Measurements from ENCODE around the gene COG5. TPM values are rescaled to one million over a fixed set of nuclear protein-coding genes. Genes with fewer than 3 reads are reported as not detected.
"Not testable (repeated sequence)": the region's sequence is repeated elsewhere in the genome, so short reads cannot be mapped to it uniquely, and the experiment has no call there.

Gene COG5
- total and polyA plus RNA-seq, 2 of the 8 experiments (the other 6 are each of a cell fraction or from before 2014, with no cell fraction given): 10.5 to 28.1 TPM

DNA sequence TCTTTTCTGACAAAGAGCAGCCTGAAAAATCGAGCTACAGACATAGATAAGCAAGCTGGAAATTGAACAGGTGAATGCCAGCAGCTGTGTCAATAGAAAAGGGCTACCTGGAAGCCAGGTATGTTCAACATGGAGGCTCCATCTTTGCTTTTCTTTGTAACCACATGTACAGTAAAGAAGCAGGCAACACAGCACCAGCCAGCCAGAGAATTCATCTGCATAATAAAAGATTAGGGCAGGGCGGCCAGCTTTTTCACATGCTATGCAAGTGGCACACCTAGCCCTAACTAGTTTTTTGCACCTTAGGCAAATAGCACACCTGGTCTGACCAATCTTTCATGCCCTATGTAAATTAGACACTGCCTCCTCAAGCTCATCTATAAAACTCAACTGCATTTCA is 25.7 kb downstream of the COG5 start:
- no peak for FAIRE-seq
- H3K27me3 ChIP-seq (replicated peaks in 1 of 4; ENCODE audit: control insufficient read depth in 3 of 4, extremely low read depth in 1 of 4, insufficient read depth in 3 of 4, low read length in 3 of 4): no peaks in the 10 kb centered on the region

GRCh38 chr7:107537228-107537627 is 26.5 kb downstream of the COG5 start:
- H4K20me1 ChIP-seq (replicated peaks in 1 of 2; ENCODE audit: control insufficient read depth in 1 of 2, insufficient read depth in 2 of 2, low read length in 2 of 2); POLR2A ChIA-PET (ENCODE audit: partially characterized antibody); H3K79me2 ChIP-seq (ENCODE audit: control insufficient read depth in 1 of 2, insufficient read depth in 2 of 2, low read length in 2 of 2); H2BK5ac ChIP-seq (ENCODE audit: low read depth, low read length); H3K4ac ChIP-seq (replicated peaks; ENCODE audit: insufficient read length, low read depth, low read length); FAIRE-seq; H4K5ac ChIP-seq (ENCODE audit: insufficient read length, low read depth, low read length); H3K18ac ChIP-seq (ENCODE audit: extremely low read depth, low read length); H3K36me3 ChIP-seq (ENCODE audit: control insufficient read depth in 2 of 4, insufficient read depth in 4 of 4, low read length in 3 of 4); H3K4me3 ChIP-seq (ENCODE audit: extremely low read depth in 1 of 4, insufficient read depth in 2 of 4, low read depth in 3 of 4, low read length in 4 of 4); H3K4me1 ChIP-seq (replicated peaks in 1 of 4; ENCODE audit: control insufficient read depth in 3 of 4, insufficient read depth in 4 of 4, low read length in 3 of 4); H3K9ac ChIP-seq (replicated peaks in 1 of 4; ENCODE audit: extremely low read depth in 1 of 4, low read depth in 3 of 4, low read length in 3 of 4); H2AK5ac ChIP-seq (ENCODE audit: low read depth, low read length); H2BK20ac ChIP-seq (ENCODE audit: low read length); DNase-seq (ENCODE audit: low read depth in 1 of 2, low spot score in 2 of 2); CTCF ChIA-PET (ENCODE audit: partially characterized antibody); H4K91ac ChIP-seq (replicated peaks; ENCODE audit: insufficient read length, low read length); H3K27ac ChIP-seq (ENCODE audit: low read depth, low read length); H2BK120ac ChIP-seq (replicated peaks; ENCODE audit: low read depth, low read length); H2AFZ ChIP-seq (ENCODE audit: low read length); H4K8ac ChIP-seq (ENCODE audit: extremely low read depth, insufficient read depth, low read length); H3K23ac ChIP-seq (ENCODE audit: insufficient read length); H3K27me3 ChIP-seq (replicated peaks in 1 of 4; ENCODE audit: control insufficient read depth in 3 of 4, extremely low read depth in 1 of 4, insufficient read depth in 3 of 4, low read length in 3 of 4); H3K23me2 ChIP-seq (ENCODE audit: low read depth, low read length); H2BK12ac ChIP-seq (ENCODE audit: low read depth, low read length); H3K56ac ChIP-seq (replicated peaks; ENCODE audit: insufficient read length, low read depth, low read length); H3K14ac ChIP-seq (ENCODE audit: insufficient read length); H3K4me2 ChIP-seq (ENCODE audit: insufficient read depth in 1 of 2, low read depth in 2 of 2, low read length in 2 of 2); H3K79me1 ChIP-seq (ENCODE audit: low read depth, low read length); H2BK15ac ChIP-seq (ENCODE audit: low read length); H3K9me3 ChIP-seq (ENCODE audit: insufficient read depth in 2 of 2, low read depth in 1 of 2, low read length in 1 of 2): not testable (repeated sequence)
- WGBS, 2 experiments (ENCODE audit: extremely low coverage in 1 of 2, insufficient coverage in 1 of 2, insufficient read length in 1 of 2, insufficient replicate concordance in 2 of 2, low coverage in 1 of 2, low lambda C conversion rate in 2 of 2, missing lambda C conversion rate in 1 of 2): 96% methylated on average over 4 of the region's 4 CpGs; no CpG with 5 or more reads in 1 of the 2 experiments

More for the DNA sequence above, 25.7 kb downstream of the COG5 start:
- H3K4me1 ChIP-seq (replicated peaks in 1 of 4; ENCODE audit: control insufficient read depth in 3 of 4, insufficient read depth in 4 of 4, low read length in 3 of 4): peaks cover 0 to 4% (median 0%) of the 10 kb centered on the region in 4 experiments; a peak in 2 of 7 replicates
- no peak overlapping the region for H4K8ac ChIP-seq (ENCODE audit: extremely low read depth, insufficient read depth, low read length)
- no peak overlapping the region for H3K14ac ChIP-seq (ENCODE audit: insufficient read length)
- no peaks in the 10 kb centered on the region for H4K20me1 ChIP-seq (replicated peaks in 1 of 2; ENCODE audit: control insufficient read depth in 1 of 2, insufficient read depth in 2 of 2, low read length in 2 of 2)
- H3K79me1 ChIP-seq (ENCODE audit: low read depth, low read length): no peaks in the 10 kb centered on the region
- no peak overlapping the region for H2BK20ac ChIP-seq (ENCODE audit: low read length)
- 47% methylated on average over 2 of the region's 2 CpGs; no CpG with 5 or more reads in 1 of the 2 experiments for WGBS, 2 experiments (ENCODE audit: extremely low coverage in 1 of 2, insufficient coverage in 1 of 2, insufficient read length in 1 of 2, insufficient replicate concordance in 2 of 2, low coverage in 1 of 2, low lambda C conversion rate in 2 of 2, missing lambda C conversion rate in 1 of 2)
- no peak overlapping the region for H4K5ac ChIP-seq (ENCODE audit: insufficient read length, low read depth, low read length)
- no peak for DNase-seq (ENCODE audit: low read depth in 1 of 2, low spot score in 2 of 2)
- H3K23ac ChIP-seq (ENCODE audit: insufficient read length): no peak overlapping the region
- no peak overlapping the region for H2AFZ ChIP-seq (ENCODE audit: low read length)
- H3K9me3 ChIP-seq (ENCODE audit: insufficient read depth in 2 of 2, low read depth in 1 of 2, low read length in 1 of 2): no peaks in the 10 kb centered on the region
- H2BK120ac ChIP-seq (replicated peaks; ENCODE audit: low read depth, low read length): no peak overlapping the region
- TF ChIP-seq GABPA (IDR thresholded peaks at IDR 0.05; ENCODE audit: borderline replicate concordance, insufficient read depth, low read length) (no peak), MAFK (IDR thresholded peaks at IDR 0.05; ENCODE audit: low read depth, low read length) (no peak), SIRT6 (IDR thresholded peaks at IDR 0.05; ENCODE audit: low read length) (no peak)
- H2BK12ac ChIP-seq (ENCODE audit: low read depth, low read length): no peak overlapping the region
- ChIA-PET POLR2A (ENCODE audit: partially characterized antibody) (no interaction called here), CTCF (ENCODE audit: partially characterized antibody) (no interaction called here)
- no peaks in the 10 kb centered on the region; a peak in 1 of 8 replicates for H3K36me3 ChIP-seq (ENCODE audit: control insufficient read depth in 2 of 4, insufficient read depth in 4 of 4, low read length in 3 of 4)
- no peak overlapping the region for H3K9ac ChIP-seq (replicated peaks in 1 of 4; ENCODE audit: extremely low read depth in 1 of 4, low read depth in 3 of 4, low read length in 3 of 4)
- H3K4me3 ChIP-seq (ENCODE audit: extremely low read depth in 1 of 4, insufficient read depth in 2 of 4, low read depth in 3 of 4, low read length in 4 of 4): no peak overlapping the region; a peak in 1 of 8 replicates
- no peak overlapping the region for H3K4ac ChIP-seq (replicated peaks; ENCODE audit: insufficient read length, low read depth, low read length)
- H3K56ac ChIP-seq (replicated peaks; ENCODE audit: insufficient read length, low read depth, low read length): no peak overlapping the region
- no peaks in the 10 kb centered on the region for H3K23me2 ChIP-seq (ENCODE audit: low read depth, low read length)
- no peak overlapping the region for H2BK5ac ChIP-seq (ENCODE audit: low read depth, low read length)
- H2BK15ac ChIP-seq (ENCODE audit: low read length): no peak overlapping the region
- 0 out of 4 replicates have a peak overlapping the region, but pooled peaks have one; percentile 7 to 21 for H3K4me2 ChIP-seq (ENCODE audit: insufficient read depth in 1 of 2, low read depth in 2 of 2, low read length in 2 of 2)
- no peak overlapping the region for H4K91ac ChIP-seq (replicated peaks; ENCODE audit: insufficient read length, low read length)
- no peak overlapping the region for H2AK5ac ChIP-seq (ENCODE audit: low read depth, low read length)
- no peaks in the 10 kb centered on the region; a peak in 1 of 4 replicates for H3K79me2 ChIP-seq (ENCODE audit: control insufficient read depth in 1 of 2, insufficient read depth in 2 of 2, low read length in 2 of 2)
- no peak overlapping the region for H3K27ac ChIP-seq (ENCODE audit: low read depth, low read length)
- no peak overlapping the region for H3K18ac ChIP-seq (ENCODE audit: extremely low read depth, low read length)
